A673 (cell line): ENCODE data around the gene RALGAPA2. TPM values are rescaled to one million over a fixed set of nuclear protein-coding genes. Genes with fewer than 3 reads are reported as not detected.

ENCODE experiments used
- BruUV-seq: library from RNA; stranded (reverse); fragments of 400-500 nt; replicated peaks from 2 replicates; lab custom pipeline; 2021; lab: Mats Ljungman, UMichigan
- CTCF ChIA-PET: fragments of 300-600 bp; sonication (Branson Sonifier 250); formaldehyde crosslinking; loops from one replicate; lab custom pipeline; 2022; ENCODE audit warnings: antibody characterized with exemption; lab: Charles Lee
- POLR2A ChIA-PET: fragments of 300-600 bp; sonication (Branson Sonifier 250); formaldehyde crosslinking; loops from one replicate; lab custom pipeline; 2022; ENCODE audit warnings: antibody characterized with exemption; ENCODE audit not compliant: low non-redundant PET; lab: Charles Lee
- DNase-seq: peaks from one replicate; pipeline ENCODE4 v3.0.0-alpha.2; 2015; ENCODE audit warnings: low spot score
- H3K27ac ChIP-seq: fragments of 200-600 bp; sonication (generic); 2 replicates; pipeline ENCODE4 v1.5.1; 2016; ENCODE audit warnings: mixed run types, low read depth, mild to moderate bottlenecking, mixed read lengths, antibody characterized with exemption, low read length; ENCODE audit not compliant: poor library complexity, severe bottlenecking
- H3K27me3 ChIP-seq: fragments of 200-600 bp; sonication (generic); replicated peaks from 2 replicates; pipeline ENCODE4 v1.6.1; 2017; ENCODE audit warnings: mixed run types, low read depth, mild to moderate bottlenecking, mixed read lengths, antibody characterized with exemption, low read length; ENCODE audit not compliant: insufficient read depth, poor library complexity
- H3K36me3 ChIP-seq: fragments of 200-600 bp; sonication (generic); 2 replicates; pipeline ENCODE4 v1.6.1; 2016; ENCODE audit warnings: mixed run types, mild to moderate bottlenecking, mixed read lengths, antibody characterized with exemption, low read length; ENCODE audit not compliant: insufficient read depth, poor library complexity, severe bottlenecking
- H3K4me1 ChIP-seq: fragments of 200-600 bp; sonication (generic); 2 replicates; pipeline ENCODE4 v1.6.1; 2017; ENCODE audit warnings: mixed run types, mild to moderate bottlenecking, mixed read lengths, antibody characterized with exemption, low read length; ENCODE audit not compliant: insufficient read depth, poor library complexity, severe bottlenecking
- H3K4me3 ChIP-seq: fragments of 200-600 bp; sonication (generic); 2 replicates; pipeline ENCODE4 v1.5.1; 2016; ENCODE audit warnings: low read depth, mixed run types, mild to moderate bottlenecking, mixed read lengths, low read length; ENCODE audit not compliant: poor library complexity, severe bottlenecking
- H3K9me3 ChIP-seq: fragments of 200-600 bp; sonication (generic); 2 replicates; pipeline ENCODE4 v1.6.1; 2016; ENCODE audit warnings: mixed run types, low read depth, mild to moderate bottlenecking, mixed read lengths, antibody characterized with exemption, low read length; ENCODE audit not compliant: poor library complexity, severe bottlenecking
- EZH2 ChIP-seq: fragments of 200-600 bp; sonication (generic); IDR thresholded peaks from 2 replicates; pipeline ENCODE4 v1.6.1; 2017; ENCODE audit warnings: borderline replicate concordance, low read depth, mild to moderate bottlenecking, mixed read lengths, antibody characterized with exemption, low read length; ENCODE audit not compliant: poor library complexity, severe bottlenecking
- intact Hi-C: fragments of 100-400 bp; cut with micrococcal nuclease; formaldehyde crosslinking; loops from one replicate; pipeline ENCODE4 v1.10.0; 2022; ENCODE audit not compliant: unreplicated experiment
- total RNA-seq: library from RNA; stranded (reverse); gene quantifications from 2 replicates; pipeline ENCODE4 v1.2.3, GENCODE V29; 2021
- TF ChIP-seq, protein P1 (sequence below): fragments of 300-800, 200-600 bp; sonication (generic); conservative IDR thresholded peaks from 2 replicates; pipeline ENCODE4 v1.5.1; 2017; ENCODE audit warnings: low read depth, mild to moderate bottlenecking, antibody characterized with exemption, low read length, moderate library complexity, mixed read lengths

Gene RALGAPA2
- total RNA-seq, 1 experiment from 2014 or later, result 32.4 TPM

DNA sequence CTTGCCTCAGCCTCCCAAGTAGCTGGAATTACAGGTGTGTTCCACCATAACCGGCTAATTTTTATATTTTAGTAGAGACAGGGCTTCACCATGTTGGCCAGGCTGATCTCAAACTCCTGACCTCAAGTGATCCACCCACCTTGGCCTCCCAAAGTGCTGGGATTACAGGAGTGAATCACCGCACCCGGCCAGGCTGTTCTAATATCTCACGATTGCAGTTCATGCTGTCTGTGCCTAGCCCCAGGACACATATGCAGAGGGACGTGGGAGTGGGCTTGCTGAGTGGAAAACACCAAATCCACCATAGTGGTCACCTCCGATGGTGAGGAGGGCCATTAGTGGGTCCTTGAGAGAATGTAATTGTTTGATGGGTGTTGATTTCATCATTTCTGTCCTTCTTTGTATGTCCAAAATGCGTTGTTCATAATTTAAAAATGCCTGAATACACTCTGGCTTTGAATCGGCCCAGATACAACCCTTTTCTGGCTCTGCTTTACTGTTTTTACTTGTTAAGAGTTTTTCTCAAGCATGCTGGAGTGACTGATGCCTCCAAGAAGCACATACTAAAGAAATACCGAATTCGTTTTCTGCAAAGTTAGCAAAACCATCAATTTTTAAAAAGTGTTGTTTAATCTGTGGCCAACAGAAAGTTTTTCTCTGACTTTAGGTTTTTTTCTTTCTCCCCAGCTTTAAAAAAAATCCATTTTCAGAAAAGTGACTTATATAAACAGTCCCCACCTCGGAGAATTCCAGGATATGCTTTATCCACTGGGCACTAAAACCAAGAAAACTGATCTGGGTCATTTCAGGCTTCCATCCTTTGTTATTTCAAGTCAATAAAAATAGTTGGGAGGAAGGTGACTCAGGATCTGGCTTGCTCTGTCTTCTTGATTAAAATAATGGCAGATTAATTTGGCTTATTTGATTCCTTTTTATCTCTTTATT is 18.8 kb upstream of the RALGAPA2 start:
- ChIA-PET CTCF (no interaction called here), POLR2A (no interaction called here)
- no peak for TF ChIP-seq EZH2
- TF ChIP-seq, protein P1, sequence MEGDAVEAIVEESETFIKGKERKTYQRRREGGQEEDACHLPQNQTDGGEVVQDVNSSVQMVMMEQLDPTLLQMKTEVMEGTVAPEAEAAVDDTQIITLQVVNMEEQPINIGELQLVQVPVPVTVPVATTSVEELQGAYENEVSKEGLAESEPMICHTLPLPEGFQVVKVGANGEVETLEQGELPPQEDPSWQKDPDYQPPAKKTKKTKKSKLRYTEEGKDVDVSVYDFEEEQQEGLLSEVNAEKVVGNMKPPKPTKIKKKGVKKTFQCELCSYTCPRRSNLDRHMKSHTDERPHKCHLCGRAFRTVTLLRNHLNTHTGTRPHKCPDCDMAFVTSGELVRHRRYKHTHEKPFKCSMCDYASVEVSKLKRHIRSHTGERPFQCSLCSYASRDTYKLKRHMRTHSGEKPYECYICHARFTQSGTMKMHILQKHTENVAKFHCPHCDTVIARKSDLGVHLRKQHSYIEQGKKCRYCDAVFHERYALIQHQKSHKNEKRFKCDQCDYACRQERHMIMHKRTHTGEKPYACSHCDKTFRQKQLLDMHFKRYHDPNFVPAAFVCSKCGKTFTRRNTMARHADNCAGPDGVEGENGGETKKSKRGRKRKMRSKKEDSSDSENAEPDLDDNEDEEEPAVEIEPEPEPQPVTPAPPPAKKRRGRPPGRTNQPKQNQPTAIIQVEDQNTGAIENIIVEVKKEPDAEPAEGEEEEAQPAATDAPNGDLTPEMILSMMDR, result no peak
- Histone ChIP-seq H3K4me1 (peaks cover 29% of the 10 kb centered on the region), H3K27ac (no peak overlapping the region), H3K4me3 (no peak overlapping the region), H3K9me3 (no peaks in the 10 kb centered on the region), H3K36me3 (no peaks in the 10 kb centered on the region), H3K27me3 (no peaks in the 10 kb centered on the region)
- no peak for DNase-seq
- intact Hi-C loops, result no loop called here
- no TSS peak for BruUV-seq

DNA sequence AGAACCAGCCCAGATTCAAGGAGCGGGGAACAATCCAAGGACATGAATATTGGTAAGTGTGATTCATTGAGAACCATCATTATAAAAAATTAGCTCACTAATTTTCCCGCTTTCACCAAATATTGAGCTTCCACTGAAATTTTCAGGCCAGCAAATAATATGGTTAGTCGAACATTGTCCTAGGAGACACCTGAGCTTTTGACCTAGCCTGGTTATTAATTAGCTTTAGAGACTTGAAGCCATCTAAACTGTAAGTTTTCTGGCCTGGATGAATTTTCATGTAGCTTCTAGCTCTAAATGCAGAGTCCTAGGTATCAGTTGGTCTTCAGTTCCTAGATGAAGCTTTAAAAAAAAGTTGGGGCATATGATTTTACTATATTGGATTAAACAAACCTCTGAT is 17.1 kb upstream of the RALGAPA2 start:
- no peak for DNase-seq
- TF ChIP-seq EZH2, result no peak
- TF ChIP-seq, protein P1, result no peak
- Histone ChIP-seq H3K4me3 (no peak overlapping the region), H3K27me3 (no peaks in the 10 kb centered on the region), H3K4me1 (peaks cover 16% of the 10 kb centered on the region), H3K36me3 (no peaks in the 10 kb centered on the region), H3K9me3 (no peaks in the 10 kb centered on the region), H3K27ac (no peak overlapping the region)
- intact Hi-C loops, result no loop called here
- ChIA-PET CTCF (no interaction called here), POLR2A (no interaction called here)
- no TSS peak for BruUV-seq

DNA sequence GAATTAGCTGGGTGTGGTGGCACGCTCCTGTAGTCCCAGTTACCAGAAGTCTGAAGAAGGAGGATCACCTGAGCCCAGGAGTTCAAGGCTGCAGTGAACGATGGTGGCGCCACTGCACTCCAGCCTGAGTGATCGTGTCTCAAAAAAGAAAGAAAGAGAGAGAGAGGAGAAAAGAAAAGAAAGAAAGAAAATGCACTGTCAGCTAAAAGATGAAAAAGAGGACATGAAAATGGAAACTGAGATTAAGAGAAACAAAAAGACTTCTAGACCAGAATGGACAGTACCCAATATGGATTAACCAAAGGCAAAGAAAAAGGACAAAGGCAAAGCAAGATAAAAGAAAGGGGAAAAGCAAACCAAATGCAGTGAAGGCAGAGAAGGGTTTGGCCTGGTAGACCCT is 9.0 kb upstream of the RALGAPA2 start:
- ChIA-PET POLR2A (no interaction called here), CTCF (no interaction called here)
- Histone ChIP-seq H3K4me1 (no peaks in the 10 kb centered on the region), H3K9me3 (no peaks in the 10 kb centered on the region), H3K27me3 (no peaks in the 10 kb centered on the region), H3K36me3 (no peaks in the 10 kb centered on the region), H3K27ac (no peak overlapping the region), H3K4me3 (no peak overlapping the region)
- TF ChIP-seq, protein P1, result no peak
- TF ChIP-seq EZH2, result no peak
- intact Hi-C loops, result no loop called here
- DNase-seq, result no peak
- no TSS peak for BruUV-seq
